HCT116 (cell line): ENCODE measurements around the gene FAM234A. TPM values are rescaled to one million over a fixed set of nuclear protein-coding genes. Genes with fewer than 3 reads are reported as not detected.

Experiments used
- ATAC-seq: fragments of 200-7000 bp; cut with Tn5 transposase; 2 replicates; pipeline ENCODE4 v1.9.1; 2020; ENCODE audit warnings: mild to moderate bottlenecking, moderate library complexity
- BruUV-seq: library from RNA; stranded (reverse); fragments of 400-500 nt; replicated peaks from 2 replicates; lab custom pipeline; 2021; lab: Mats Ljungman, UMichigan
- CTCF ChIA-PET: fragments of 300-600 bp; sonication (Branson Sonifier 250); formaldehyde crosslinking; loops from one replicate; lab custom pipeline; 2021; ENCODE audit warnings: antibody characterized with exemption; lab: Charles Lee
- POLR2A ChIA-PET: fragments of 300-600, 350-600 bp; sonication (Branson Sonifier 250); formaldehyde crosslinking; loops from one replicate; lab custom pipeline; 2021; ENCODE audit warnings: antibody characterized with exemption; lab: Charles Lee
- RAD21 ChIA-PET, 2 experiments: fragments of 300-600 bp; sonication (Branson Sonifier 250); formaldehyde crosslinking; loops; one replicate each; lab custom pipeline; 2023; ENCODE audit warnings: low total read pairs in 2 of 2; ENCODE audit not compliant: uncharacterized antibody in 2 of 2, unreplicated experiment in 2 of 2, low non-redundant PET in 1 of 2; lab: Charles Lee
- DNase-seq: peaks from one replicate; pipeline ENCODE4 v3.0.0-alpha.2; 2010; ENCODE audit warnings: low read depth, low spot score
- H2AFZ ChIP-seq: fragments of 200-600 bp; shearing (Covaris generic), sonication (generic); 2 replicates; pipeline ENCODE4 v1.6.1; 2017; ENCODE audit warnings: low read depth, mixed run types, mixed read lengths, antibody characterized with exemption, low read length; ENCODE audit not compliant: poor library complexity, severe bottlenecking
- H3K27ac ChIP-seq: 2 replicates; pipeline ENCODE4 v1.5.1; 2012; ENCODE audit warnings: low read depth, low read length
- H3K27me3 ChIP-seq: fragments of 200-600 bp; sonication (generic); 2 replicates; pipeline ENCODE4 v1.6.1; 2016; ENCODE audit warnings: mixed run types, low read length, mixed read lengths; ENCODE audit not compliant: insufficient read depth
- H3K36me3 ChIP-seq, 2 experiments: fragments of 200-500 bp in 1 of 2; fragments of 200-600 bp in 1 of 2; sonication (Bioruptor generic) in 1 of 2; sonication (generic) in 1 of 2; 2 replicates each; pipeline versions ENCODE4 v1.5.1 to v1.6.1; 2014 to 2016; ENCODE audit warnings: low read length in 2 of 2, inconsistent platforms in 1 of 2, mixed read lengths in 1 of 2, mixed run types in 1 of 2; ENCODE audit not compliant: insufficient read depth in 2 of 2, control insufficient read depth in 1 of 2
- H3K4me1 ChIP-seq, 2 experiments: fragments of 200-600 bp in 1 of 2; sonication (generic) in 1 of 2; 2 replicates each; pipeline versions ENCODE4 v1.5.1 to v1.6.1; 2012 to 2017; ENCODE audit warnings: low read length in 2 of 2, inconsistent platforms in 1 of 2, mild to moderate bottlenecking in 1 of 2, mixed read lengths in 1 of 2, mixed run types in 1 of 2, moderate library complexity in 1 of 2; ENCODE audit not compliant: insufficient read depth in 2 of 2, control insufficient read depth in 1 of 2
- H3K4me2 ChIP-seq: fragments of 200-600 bp; sonication (generic); 2 replicates; pipeline ENCODE4 v1.6.1; 2017; ENCODE audit warnings: mixed run types, low read length, mixed read lengths
- H3K4me3 ChIP-seq, 2 experiments: fragments of 200-600 bp in 1 of 2; sonication (generic) in 1 of 2; replicated peaks in 1 of 2; 2 replicates each; pipeline ENCODE4 v1.5.1; 2011 to 2016; ENCODE audit warnings: low read length in 2 of 2, control low read depth in 1 of 2, low read depth in 1 of 2, mild to moderate bottlenecking in 1 of 2, mixed read lengths in 1 of 2, mixed run types in 1 of 2
- H3K79me2 ChIP-seq: fragments of 200-600 bp; sonication (generic); 2 replicates; pipeline ENCODE4 v1.6.1; 2017; ENCODE audit warnings: mild to moderate bottlenecking, mixed run types, low read length, moderate library complexity, mixed read lengths; ENCODE audit not compliant: insufficient read depth
- H3K9ac ChIP-seq: fragments of 200-600 bp; sonication (generic); 2 replicates; pipeline ENCODE4 v1.6.1; 2016; ENCODE audit warnings: low read length, mixed read lengths
- H3K9me2 ChIP-seq: fragments of 200-600 bp; sonication (generic), shearing (Covaris generic); 2 replicates; pipeline ENCODE4 v1.6.1; 2017; ENCODE audit warnings: mixed run types, mild to moderate bottlenecking, moderate library complexity; ENCODE audit not compliant: insufficient read depth
- H3K9me3 ChIP-seq, 2 experiments: fragments of 200-500 bp in 1 of 2; fragments of 200-600 bp in 1 of 2; sonication (Bioruptor generic) in 1 of 2; sonication (generic) in 1 of 2; 2 replicates each; pipeline ENCODE4 v1.6.1; 2014 to 2017; ENCODE audit warnings: low read length in 2 of 2, mixed read lengths in 2 of 2, inconsistent platforms in 1 of 2, low read depth in 1 of 2, mild to moderate bottlenecking in 1 of 2, mixed run types in 1 of 2, moderate library complexity in 1 of 2; ENCODE audit not compliant: control insufficient read depth in 1 of 2, insufficient read depth in 1 of 2
- H4K20me1 ChIP-seq: fragments of 200-600 bp; sonication (generic), shearing (Covaris generic); 2 replicates; pipeline ENCODE4 v1.6.1; 2017; ENCODE audit warnings: mixed run types, mild to moderate bottlenecking, moderate library complexity; ENCODE audit not compliant: insufficient read depth
- CBX3 ChIP-seq: IDR thresholded peaks from 2 replicates; pipeline ENCODE4 v1.6.1; 2012; ENCODE audit warnings: low read depth
- ELF1 ChIP-seq: IDR thresholded peaks from 2 replicates; pipeline ENCODE4 v1.6.1; 2012; ENCODE audit warnings: low read depth, borderline replicate concordance
- EZH2phosphoT487 ChIP-seq: fragments of 200-600 bp; IDR thresholded peaks from 2 replicates; pipeline ENCODE4 v1.6.1; 2018; ENCODE audit warnings: antibody characterized with exemption, borderline replicate concordance
- JUND ChIP-seq: IDR thresholded peaks from 2 replicates; pipeline ENCODE4 v1.6.1; 2012
- MAX ChIP-seq: IDR thresholded peaks from 2 replicates; pipeline ENCODE4 v1.6.1; 2012
- POLR2A ChIP-seq: IDR thresholded peaks from 2 replicates; pipeline ENCODE4 v1.7.0; 2011; ENCODE audit warnings: borderline replicate concordance; ENCODE audit not compliant: insufficient read depth, insufficient read length; ENCODE audit errors: extremely low read depth
- POLR2AphosphoS5 ChIP-seq: IDR thresholded peaks from 2 replicates; pipeline ENCODE4 v1.6.1; 2011; ENCODE audit warnings: mild to moderate bottlenecking, low read depth, low read length, moderate library complexity
- RAD21 ChIP-seq: IDR thresholded peaks from 2 replicates; pipeline ENCODE4 v1.6.1; 2012; ENCODE audit warnings: low read depth, mild to moderate bottlenecking
- SIN3A ChIP-seq: IDR thresholded peaks from 2 replicates; pipeline ENCODE4 v1.6.1; 2012; ENCODE audit warnings: low read depth
- SP1 ChIP-seq: IDR thresholded peaks from 2 replicates; pipeline ENCODE4 v1.6.1; 2012; ENCODE audit warnings: low read depth
- SRF ChIP-seq: IDR thresholded peaks from 2 replicates; pipeline ENCODE4 v1.6.1; 2012; ENCODE audit warnings: low read depth
- TCF7L2 ChIP-seq: IDR thresholded peaks from 2 replicates; pipeline ENCODE4 v1.7.0; 2011; ENCODE audit warnings: borderline replicate concordance, inconsistent platforms; ENCODE audit not compliant: insufficient read depth, insufficient read length; ENCODE audit errors: extremely low read depth
- ZNF274 ChIP-seq: fragments of 200-500 bp; sonication (Bioruptor generic); IDR thresholded peaks from 2 replicates; pipeline ENCODE4 v1.6.1; 2014; ENCODE audit warnings: mild to moderate bottlenecking, low read depth, low read length, inconsistent platforms
- intact Hi-C: fragments of 100-400 bp; cut with micrococcal nuclease; formaldehyde crosslinking; loops from 2 replicates; pipeline ENCODE4 v1.10.0; 2022
- total RNA-seq: library from RNA; stranded (reverse); gene quantifications from one replicate; pipeline ENCODE4 v1.2.1, GENCODE V29; 2021; ENCODE audit not compliant: unreplicated experiment
- TF ChIP-seq, protein P1 (sequence below), 3 experiments: fragments of 200-600 bp in 1 of 3; sonication (generic) in 1 of 3; IDR thresholded peaks in 2 of 3; conservative IDR thresholded peaks in 1 of 3; 2 replicates each; pipeline ENCODE4 v1.5.1; 2012 to 2017; ENCODE audit warnings: low read depth in 2 of 3, low read length in 2 of 3, antibody characterized with exemption in 1 of 3, borderline replicate concordance in 1 of 3, control low read depth in 1 of 3, mild to moderate bottlenecking in 1 of 3, mixed read lengths in 1 of 3, mixed run types in 1 of 3, moderate library complexity in 1 of 3; ENCODE audit not compliant: insufficient read depth in 1 of 3
- TF ChIP-seq, protein P2 (sequence below): IDR thresholded peaks from 2 replicates; pipeline ENCODE4 v1.6.1; 2012
- TF ChIP-seq, protein P3 (sequence below): IDR thresholded peaks from 2 replicates; pipeline ENCODE4 v1.6.1; 2011; ENCODE audit warnings: mild to moderate bottlenecking, low read length, moderate library complexity; ENCODE audit not compliant: insufficient replicate concordance; ENCODE audit errors: extremely low read depth

FAM234A gene
- total RNA-seq, 1 experiment from 2014 or later = 36.4 TPM

DNA sequence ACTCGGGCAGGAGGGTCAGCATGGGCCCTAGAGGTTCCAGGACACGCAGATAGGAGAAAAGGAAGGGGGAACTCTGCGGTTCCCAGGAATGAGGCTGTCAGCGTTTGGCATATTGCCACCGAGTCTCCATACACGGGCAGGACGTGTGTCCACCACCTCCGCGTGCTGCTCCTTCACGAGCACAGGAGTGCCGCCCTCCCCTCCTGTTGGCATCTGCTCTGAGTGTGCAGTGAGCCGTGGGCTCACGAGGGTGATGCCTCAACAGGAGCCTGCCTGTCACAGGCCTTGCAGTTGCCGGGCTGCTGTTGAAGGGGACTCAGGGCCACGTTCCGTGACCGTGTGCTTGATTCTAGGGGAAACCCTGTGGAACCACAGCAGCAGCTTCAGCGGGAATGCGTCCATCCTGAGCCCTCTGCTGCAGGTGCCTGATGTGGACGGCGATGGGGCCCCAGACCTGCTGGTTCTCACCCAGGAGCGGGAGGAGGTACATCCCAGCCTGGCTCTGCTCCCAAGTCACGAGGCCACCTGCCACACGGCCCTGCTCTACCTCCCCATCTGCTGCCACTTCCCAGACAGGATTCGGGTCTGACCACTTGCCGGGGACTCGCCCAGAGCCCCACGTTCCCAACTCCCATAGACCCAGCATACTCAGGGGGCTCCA, 26.5 kb downstream of the FAM234A start:
- no peaks in the 10 kb centered on the region for H3K9me2 ChIP-seq
- ChIA-PET CTCF (no interaction called here), POLR2A (no interaction called here), RAD21 (no interaction called here)
- H3K79me2 ChIP-seq = no peaks in the 10 kb centered on the region
- H3K27ac ChIP-seq = no peak overlapping the region
- H2AFZ ChIP-seq = no peak overlapping the region
- intact Hi-C loops = no loop called here
- H4K20me1 ChIP-seq = no peaks in the 10 kb centered on the region
- TF ChIP-seq RAD21 (no peak), ZNF274 (no peak), TCF7L2 (no peak), POLR2A (no peak), SRF (no peak), CBX3 (no peak), MAX (no peak), ELF1 (no peak), JUND (no peak), SIN3A (no peak), SP1 (no peak), POLR2AphosphoS5 (no peak), EZH2phosphoT487 (no peak)
- TF ChIP-seq, protein P1, sequence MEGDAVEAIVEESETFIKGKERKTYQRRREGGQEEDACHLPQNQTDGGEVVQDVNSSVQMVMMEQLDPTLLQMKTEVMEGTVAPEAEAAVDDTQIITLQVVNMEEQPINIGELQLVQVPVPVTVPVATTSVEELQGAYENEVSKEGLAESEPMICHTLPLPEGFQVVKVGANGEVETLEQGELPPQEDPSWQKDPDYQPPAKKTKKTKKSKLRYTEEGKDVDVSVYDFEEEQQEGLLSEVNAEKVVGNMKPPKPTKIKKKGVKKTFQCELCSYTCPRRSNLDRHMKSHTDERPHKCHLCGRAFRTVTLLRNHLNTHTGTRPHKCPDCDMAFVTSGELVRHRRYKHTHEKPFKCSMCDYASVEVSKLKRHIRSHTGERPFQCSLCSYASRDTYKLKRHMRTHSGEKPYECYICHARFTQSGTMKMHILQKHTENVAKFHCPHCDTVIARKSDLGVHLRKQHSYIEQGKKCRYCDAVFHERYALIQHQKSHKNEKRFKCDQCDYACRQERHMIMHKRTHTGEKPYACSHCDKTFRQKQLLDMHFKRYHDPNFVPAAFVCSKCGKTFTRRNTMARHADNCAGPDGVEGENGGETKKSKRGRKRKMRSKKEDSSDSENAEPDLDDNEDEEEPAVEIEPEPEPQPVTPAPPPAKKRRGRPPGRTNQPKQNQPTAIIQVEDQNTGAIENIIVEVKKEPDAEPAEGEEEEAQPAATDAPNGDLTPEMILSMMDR (IDR thresholded peaks at IDR 0.05 in 2 of 3, conservative IDR thresholded peaks at IDR 0.05 in 1 of 3; ENCODE audit: borderline replicate concordance in 1 of 3, insufficient read depth in 1 of 3, low read depth in 2 of 3, low read length in 2 of 3) = no peak
- TF ChIP-seq, protein P2, sequence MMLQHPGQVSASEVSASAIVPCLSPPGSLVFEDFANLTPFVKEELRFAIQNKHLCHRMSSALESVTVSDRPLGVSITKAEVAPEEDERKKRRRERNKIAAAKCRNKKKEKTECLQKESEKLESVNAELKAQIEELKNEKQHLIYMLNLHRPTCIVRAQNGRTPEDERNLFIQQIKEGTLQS = no peak
- TF ChIP-seq, protein P3, sequence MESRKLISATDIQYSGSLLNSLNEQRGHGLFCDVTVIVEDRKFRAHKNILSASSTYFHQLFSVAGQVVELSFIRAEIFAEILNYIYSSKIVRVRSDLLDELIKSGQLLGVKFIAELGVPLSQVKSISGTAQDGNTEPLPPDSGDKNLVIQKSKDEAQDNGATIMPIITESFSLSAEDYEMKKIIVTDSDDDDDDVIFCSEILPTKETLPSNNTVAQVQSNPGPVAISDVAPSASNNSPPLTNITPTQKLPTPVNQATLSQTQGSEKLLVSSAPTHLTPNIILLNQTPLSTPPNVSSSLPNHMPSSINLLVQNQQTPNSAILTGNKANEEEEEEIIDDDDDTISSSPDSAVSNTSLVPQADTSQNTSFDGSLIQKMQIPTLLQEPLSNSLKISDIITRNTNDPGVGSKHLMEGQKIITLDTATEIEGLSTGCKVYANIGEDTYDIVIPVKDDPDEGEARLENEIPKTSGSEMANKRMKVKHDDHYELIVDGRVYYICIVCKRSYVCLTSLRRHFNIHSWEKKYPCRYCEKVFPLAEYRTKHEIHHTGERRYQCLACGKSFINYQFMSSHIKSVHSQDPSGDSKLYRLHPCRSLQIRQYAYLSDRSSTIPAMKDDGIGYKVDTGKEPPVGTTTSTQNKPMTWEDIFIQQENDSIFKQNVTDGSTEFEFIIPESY = no peak
- H3K27me3 ChIP-seq = no peaks in the 10 kb centered on the region
- no peaks in the 10 kb centered on the region for H3K4me1 ChIP-seq
- ATAC-seq (no peak), DNase-seq (no peak)
- no peak overlapping the region for H3K4me3 ChIP-seq
- H3K4me2 ChIP-seq = no peak overlapping the region
- H3K36me3 ChIP-seq = no peaks in the 10 kb centered on the region
- H3K9me3 ChIP-seq = no peaks in the 10 kb centered on the region
- no TSS peak for BruUV-seq
- H3K9ac ChIP-seq = no peak overlapping the region
